HepG2 (cell line): ENCODE measurements around the gene DNAL4. TPM values are rescaled to one million over a fixed set of nuclear protein-coding genes. Genes with fewer than 3 reads are reported as not detected.

Experiments used
- CCDC6 ChIP-seq: sonication (generic); formaldehyde crosslinking; IDR thresholded peaks from 2 replicates; pipeline ENCODE4 v1.8.1; 2022; ENCODE audit warnings: mild to moderate bottlenecking, missing genetic modification reagents, moderate library complexity
- CHD2 ChIP-seq: IDR thresholded peaks from 2 replicates; pipeline ENCODE4 v1.6.1; 2011; ENCODE audit warnings: low read depth, low read length, improper control_type of control experiment
- KIAA2018 ChIP-seq: sonication (generic); formaldehyde crosslinking; IDR thresholded peaks from 2 replicates; pipeline ENCODE4 v1.5.0; 2020; ENCODE audit warnings: mild to moderate bottlenecking, missing genetic modification reagents, borderline replicate concordance
- POLR2AphosphoS5 ChIP-seq: IDR thresholded peaks from 2 replicates; pipeline ENCODE4 v1.6.1; 2012; ENCODE audit warnings: low read depth, low read length
- PRDM10 ChIP-seq: sonication (generic); formaldehyde crosslinking; IDR thresholded peaks from 2 replicates; pipeline ENCODE4 v1.4.0; 2020; ENCODE audit warnings: low read depth, missing genetic modification reagents
- SNAI1 ChIP-seq: sonication (generic); formaldehyde crosslinking; IDR thresholded peaks from 2 replicates; pipeline ENCODE4 v1.5.0; 2020; ENCODE audit warnings: mild to moderate bottlenecking, missing genetic modification reagents, borderline replicate concordance
- STAT5B ChIP-seq: sonication (generic); formaldehyde crosslinking; IDR thresholded peaks from 2 replicates; pipeline ENCODE4 v1.4.0; 2020; ENCODE audit warnings: missing genetic modification reagents
- XRCC5 ChIP-seq: fragments of 200-400 bp; formaldehyde crosslinking; optimal IDR thresholded peaks from 2 replicates; pipeline ENCODE3; 2017; ENCODE audit warnings: mild to moderate bottlenecking, low read length
- YEATS4 ChIP-seq: sonication (generic); formaldehyde crosslinking; IDR thresholded peaks from 2 replicates; pipeline ENCODE4 v1.4.0; 2020; ENCODE audit warnings: missing genetic modification reagents, borderline replicate concordance
- ZBTB38 ChIP-seq: sonication (generic); formaldehyde crosslinking; IDR thresholded peaks from 2 replicates; pipeline ENCODE4 v1.5.1; 2020; ENCODE audit warnings: mild to moderate bottlenecking, missing genetic modification reagents
- ZNF20 ChIP-seq: sonication (generic); formaldehyde crosslinking; IDR thresholded peaks from 2 replicates; pipeline ENCODE4 v1.4.0; 2020; ENCODE audit warnings: mild to moderate bottlenecking, moderate library complexity, missing genetic modification reagents
- ZNF34 ChIP-seq: sonication (generic); formaldehyde crosslinking; IDR thresholded peaks from 2 replicates; pipeline ENCODE4 v1.4.0; 2020; ENCODE audit warnings: mild to moderate bottlenecking, missing genetic modification reagents, borderline replicate concordance
- ZNF574 ChIP-seq: sonication (generic); formaldehyde crosslinking; IDR thresholded peaks from 2 replicates; pipeline ENCODE4 v1.4.0; 2020; ENCODE audit warnings: missing genetic modification reagents
- ZNF709 ChIP-seq: sonication (generic); formaldehyde crosslinking; IDR thresholded peaks from 2 replicates; pipeline ENCODE4 v1.5.0; 2020; ENCODE audit warnings: mild to moderate bottlenecking, missing genetic modification reagents
- ZNF780A ChIP-seq: sonication (generic); formaldehyde crosslinking; IDR thresholded peaks from 2 replicates; pipeline ENCODE4 v1.8.0; 2022; ENCODE audit warnings: mild to moderate bottlenecking, missing genetic modification reagents, moderate library complexity
- ZSCAN30 ChIP-seq: sonication (generic); formaldehyde crosslinking; IDR thresholded peaks from 2 replicates; pipeline ENCODE4 v1.5.0; 2020; ENCODE audit warnings: mild to moderate bottlenecking, missing genetic modification reagents
- polyA plus RNA-seq, 8 experiments: library from polyadenylated mRNA; depleted of rRNA in 3 of 8; stranded (reverse) in 7 of 8; unstranded in 1 of 8; fragments of >200 nt; fragmentation: Illumina TruSeq in 4 of 8; extraction: Trizol in 4 of 8; gene quantifications; 2 replicates each; pipeline versions ENCODE4 v1.2.1 to v1.2.3, GENCODE V29; 2011 to 2016; ENCODE audit warnings: low read depth in 4 of 8, missing spikeins in 1 of 8, mixed read lengths in 1 of 8; ENCODE audit not compliant: insufficient read depth in 1 of 8
- total RNA-seq, 5 experiments: library from RNA; depleted of rRNA; stranded (reverse); fragments of >200 nt; fragmentation: Illumina TruSeq; extraction: Trizol; gene quantifications; 2 replicates each; pipeline ENCODE4 v1.2.3, GENCODE V29; 2016; ENCODE audit warnings: low read depth in 1 of 5

DNAL4 gene
- total and polyA plus RNA-seq, 2 of the 13 experiments (the other 11 are each of a cell fraction or from before 2014, with no cell fraction given), result 8.0 to 10.7 TPM

- TF ChIP-seq PRDM10 (no peak), ZNF709 (CRISPR knock-in tag) (no peak), CCDC6 (CRISPR knock-in tag) (no peak), YEATS4 (no peak), SNAI1 (no peak), XRCC5 (no peak), ZNF20 (CRISPR knock-in tag) (no peak), STAT5B (CRISPR knock-in tag) (no peak), ZSCAN30 (CRISPR knock-in tag) (no peak), KIAA2018 (CRISPR knock-in tag) (no peak), ZBTB38 (CRISPR knock-in tag) (no peak; the same call in 1 of the 2 replicates), POLR2AphosphoS5 (0 out of 2 replicates have a peak, but pooled peaks have one; percentile 17), ZNF574 (CRISPR knock-in tag) (no peak), ZNF780A (no peak), CHD2 (no peak), ZNF34 (CRISPR knock-in tag) (no peak)
These were observed 60.6 kb downstream of the DNAL4 start (continued) for GRCh38 chr22:38733329-38733723.
